Gastroesophageal sphincter (tissue), 3 donors: ENCODE results near the gene GPR12.

Source experiments
- CTCF ChIP-seq, 4 experiments: fragments of 200-600 bp in 2 of 4; fragments of 450-650 bp in 2 of 4; sonication (generic) in 1 of 4; IDR thresholded peaks; one replicate each; pipeline ENCODE4 v1.5.1; 2017 to 2019; ENCODE audit warnings: antibody characterized with exemption in 4 of 4, mild to moderate bottlenecking in 2 of 4, moderate library complexity in 2 of 4
- POLR2A ChIP-seq, 2 donors: fragments of 450-650 bp; IDR thresholded peaks; one replicate each; pipeline ENCODE4 v1.6.1; 2017; ENCODE audit warnings: antibody characterized with exemption in 2 of 2, mild to moderate bottlenecking in 2 of 2, moderate library complexity in 1 of 2

GRCh38 chr13:26747706-26748105 is 12.9 kb downstream of the GPR12 start:
- TF ChIP-seq CTCF (IDR thresholded peaks at IDR 0.05) (no peak), POLR2A (IDR thresholded peaks at IDR 0.05) (no peak)
